Stimulated activated CD8-positive, alpha-beta memory T cell treated with anti-CD3 and anti-CD28 coated beads, Interleukin-15, amount 100 ng/mL, for 24 hours (primary cell): Measurements from ENCODE around the gene GRM2.

ENCODE experiments used
- DNase-seq: peaks from one replicate; pipeline ENCODE4 v3.0.0-alpha.2; 2020; ENCODE audit warnings: low read depth

The GRM2 gene

DNA sequence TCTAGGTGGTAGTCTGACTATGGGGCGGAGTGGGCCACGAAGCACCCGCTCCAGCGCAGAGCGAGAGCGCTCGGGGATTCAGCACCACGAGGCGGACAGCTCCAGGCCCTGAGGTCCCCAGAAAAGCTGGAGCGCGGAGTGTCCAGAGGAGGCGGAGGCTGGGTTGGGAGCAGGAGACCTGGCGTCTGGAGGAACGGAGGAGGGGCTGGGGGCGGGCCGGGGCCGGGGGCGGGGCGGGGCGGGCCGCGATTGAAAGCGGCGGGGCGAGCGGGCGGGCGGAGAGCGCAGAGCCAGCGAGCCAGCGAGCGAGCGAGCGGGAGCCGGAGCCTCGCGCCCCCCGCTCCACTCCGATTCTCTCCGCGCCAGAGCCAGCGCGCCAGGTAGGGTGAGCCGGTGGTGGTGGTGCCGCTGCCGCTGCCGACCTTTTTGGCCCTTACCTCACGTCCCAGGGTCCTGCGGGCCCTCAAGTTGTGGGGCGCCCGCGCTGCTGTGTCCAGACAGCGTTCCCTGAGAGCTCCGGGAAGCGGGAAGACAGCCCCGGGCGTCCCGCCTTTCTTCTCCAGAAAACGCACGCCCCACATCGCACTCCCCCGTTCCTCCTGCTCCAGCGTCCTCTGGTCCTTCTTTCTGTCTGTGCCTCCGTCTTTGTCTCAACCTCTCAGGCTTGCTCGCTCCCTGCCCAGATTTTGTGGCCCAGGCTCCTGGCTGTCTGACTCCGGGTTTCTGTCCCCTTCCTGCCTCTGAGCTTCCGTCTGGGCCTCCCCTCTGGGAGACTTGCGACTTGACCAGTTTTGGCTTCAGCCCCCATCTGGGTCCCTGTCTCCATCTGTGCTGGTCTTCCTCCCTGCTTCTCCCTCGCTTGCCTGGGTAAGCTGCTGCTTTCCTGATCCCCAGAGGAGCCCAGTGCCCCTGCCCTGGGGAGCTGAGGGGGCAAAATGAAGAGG lies at the start of gene GRM2:
TSS of gene GRM2 (plus strand) at position 281 of the 944 bp plus-strand sequence. CDS start 1,916 bp downstream, outside the sequence.
- DNase-seq = no peak

- no peak for DNase-seq
Measured at GRCh38 chr3:51657234-51657633, 49.6 kb upstream of the GRM2 start.

GRCh38 chr3:51659942-51660341 lies 46.9 kb upstream of the GRM2 start:
- DNase-seq = no peak

GRCh38 chr3:51662456-51662855 lies 44.4 kb upstream of the GRM2 start:
- DNase-seq = no peak

GRCh38 chr3:51668756-51669155 lies 38.1 kb upstream of the GRM2 start:
- DNase-seq = no peak

DNA sequence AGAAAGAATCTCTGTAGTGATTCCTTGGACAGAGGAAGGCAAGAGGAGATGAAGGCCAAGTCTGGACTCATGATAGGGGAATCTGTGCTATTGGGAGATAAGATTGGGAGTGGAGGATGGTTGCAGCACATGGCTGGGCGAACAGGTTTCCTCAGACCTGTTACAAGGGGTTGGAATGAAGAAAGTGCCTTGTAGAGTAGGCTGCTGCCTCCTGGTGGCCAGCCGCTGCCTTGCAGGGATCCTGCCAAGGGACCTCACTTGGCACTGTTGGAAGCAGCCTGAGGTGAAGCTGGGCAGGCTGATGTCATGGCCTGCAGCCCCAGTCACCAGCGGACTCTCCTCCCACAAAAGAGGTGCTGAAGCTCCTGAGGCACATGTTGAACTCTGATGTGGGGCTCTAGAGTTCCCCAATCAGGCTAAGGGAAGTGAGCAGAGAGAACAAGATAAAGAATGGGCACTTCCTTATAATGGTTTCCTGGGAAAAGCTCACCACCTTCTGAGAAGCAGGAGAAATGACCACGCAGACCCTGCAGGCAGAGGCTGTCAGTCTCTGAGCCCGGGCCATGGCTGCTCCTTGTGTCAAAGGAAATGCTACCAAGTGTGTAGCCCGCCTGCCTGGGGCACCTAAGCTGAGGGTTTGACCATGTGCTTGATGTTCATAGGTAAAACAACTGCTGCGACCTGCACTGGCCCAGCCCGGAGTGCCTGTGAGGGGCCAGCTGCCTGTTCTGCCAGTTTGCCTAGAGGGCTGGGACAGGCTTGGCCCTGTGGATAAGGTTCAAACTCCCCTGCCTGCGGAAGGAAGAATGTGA lies 37.4 kb upstream of the GRM2 start:
- DNase-seq = peak; percentile 65

DNA sequence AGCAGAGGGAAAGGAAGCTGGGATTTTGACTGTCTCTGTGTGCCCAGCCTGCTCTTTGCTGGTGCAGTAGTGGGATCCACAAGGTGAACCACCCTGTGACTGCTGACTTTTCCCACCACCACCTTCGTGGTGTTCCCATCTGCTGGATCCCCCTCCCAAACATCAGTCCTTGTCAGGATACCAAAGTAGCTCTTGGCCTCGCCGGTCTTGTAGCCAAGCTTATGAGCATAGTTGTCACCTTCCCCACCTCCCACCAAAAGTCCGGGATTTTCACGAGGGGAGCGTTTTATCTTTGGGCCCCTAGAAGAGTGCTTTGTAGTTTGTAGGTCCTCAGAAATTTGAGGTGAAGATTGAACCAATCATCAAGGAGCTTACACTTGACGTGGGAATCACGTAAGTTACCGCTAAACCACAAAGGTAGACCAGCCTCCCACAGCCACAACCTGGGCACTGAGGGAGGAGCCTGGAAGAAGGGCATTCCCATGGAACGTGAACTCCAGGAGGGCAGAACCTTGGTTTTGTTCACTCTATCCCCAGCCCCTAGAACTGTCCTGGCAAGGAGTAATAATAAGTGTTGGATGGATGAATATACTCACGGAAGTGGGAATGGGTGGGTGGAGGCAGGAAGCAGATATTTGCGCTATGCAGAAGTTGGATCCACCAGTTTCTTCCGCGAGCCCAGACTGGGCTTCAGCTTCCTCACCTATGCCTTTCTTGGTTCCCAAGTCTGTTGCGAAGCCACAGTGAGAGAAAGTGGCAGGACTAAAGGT lies 36.6 kb upstream of the GRM2 start:
- no peak for DNase-seq

- DNase-seq = peak; percentile 88
Measured at GRCh38 chr3:51670823-51671733, 35.8 kb upstream of the GRM2 start, which contains the start of gene TEX264. TSS of gene TEX264 (plus strand) at chr3:51671252. CDS start at chr3:51674305, 3,053 bp downstream.

DNA sequence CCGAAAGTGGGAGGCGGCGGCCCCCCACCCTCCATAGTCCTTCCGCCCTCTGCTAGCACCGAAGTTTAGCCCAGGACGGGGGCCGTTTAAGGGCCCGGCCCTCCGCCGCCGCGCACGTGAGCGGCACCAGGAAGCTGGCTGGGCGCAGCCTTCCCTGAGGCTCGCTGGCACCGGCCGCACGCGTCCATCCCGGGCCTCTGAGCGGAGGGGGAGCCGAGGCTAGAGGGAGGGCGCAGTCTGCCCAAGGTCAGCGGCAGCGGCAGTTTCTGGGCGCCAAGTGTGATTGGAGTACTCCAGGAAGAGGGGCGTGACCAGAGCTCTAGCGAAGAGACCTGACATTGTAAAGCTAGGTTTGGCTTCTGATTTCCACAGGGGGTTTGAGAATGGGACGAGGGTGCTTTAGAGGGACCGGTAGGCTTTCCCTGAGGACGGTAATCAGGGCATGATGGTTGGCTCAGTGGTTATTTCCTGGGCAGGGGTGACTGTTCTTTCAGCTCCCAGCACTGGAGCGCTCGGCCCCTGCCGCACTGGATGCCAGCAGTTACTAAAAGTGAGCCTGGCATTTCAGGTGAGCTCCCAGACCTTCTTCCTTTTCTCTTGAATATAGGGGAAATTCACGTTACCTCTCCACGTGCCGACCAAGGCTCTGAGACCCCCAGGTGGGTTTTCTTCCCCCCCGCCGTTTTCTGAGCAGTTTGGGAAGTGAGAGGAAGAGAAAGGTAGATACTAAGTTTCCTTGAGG lies 35.0 kb upstream of the GRM2 start:
- no peak for DNase-seq

DNA sequence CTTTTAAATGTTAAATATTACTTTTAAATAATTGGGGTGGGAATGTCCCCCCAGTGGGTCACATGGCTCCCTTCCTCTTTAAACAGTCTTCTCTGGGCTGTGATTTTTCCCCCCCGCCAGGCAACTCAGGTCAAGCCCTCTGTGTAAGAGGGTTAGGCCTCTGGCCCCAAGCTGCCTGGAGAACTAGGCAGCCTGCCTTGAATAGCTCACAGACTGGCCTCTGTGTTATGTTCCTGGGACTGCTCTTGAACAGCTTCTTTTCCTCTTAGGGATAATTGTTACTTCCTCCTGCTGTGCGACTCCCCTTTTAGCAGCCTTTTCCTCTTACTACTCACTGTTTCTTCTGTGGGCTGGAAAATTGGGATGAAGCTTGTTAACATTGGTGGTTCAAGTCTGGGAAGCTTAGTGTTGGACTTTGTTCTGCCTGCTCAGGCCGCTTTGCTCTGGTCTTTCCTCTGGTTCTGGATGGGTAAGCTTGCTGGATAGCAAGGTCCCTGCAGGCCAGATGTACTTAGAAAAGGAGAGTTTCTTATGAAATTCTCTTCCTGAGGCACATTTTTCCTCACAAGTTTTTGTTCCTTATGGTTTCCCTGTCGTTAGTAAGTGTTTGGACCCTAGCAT lies 33.6 kb upstream of the GRM2 start:
- no peak for DNase-seq

- DNase-seq = no peak
Measured at GRCh38 chr3:51673802-51674654, 32.8 kb upstream of the GRM2 start.

DNA sequence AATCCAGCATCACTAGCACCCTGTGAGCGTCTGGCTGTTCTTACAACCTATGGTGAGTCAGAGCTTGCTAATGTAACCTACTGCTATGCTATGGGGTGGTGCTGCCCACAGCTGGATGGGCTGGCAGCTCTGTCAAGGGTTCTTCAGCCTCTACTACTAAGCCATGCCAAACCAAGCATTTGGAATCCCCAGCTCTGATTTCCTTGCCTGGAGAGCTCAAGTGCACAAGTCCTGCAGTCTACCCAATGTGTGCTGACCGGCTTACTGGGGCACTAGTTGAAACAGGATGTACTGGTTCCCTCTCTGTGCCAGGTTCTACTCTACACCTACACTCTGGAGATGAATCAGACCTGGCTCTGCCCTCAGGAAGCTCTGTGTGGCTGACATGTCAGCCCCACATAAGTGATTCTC lies 31.7 kb upstream of the GRM2 start:
- DNase-seq = no peak

DNA sequence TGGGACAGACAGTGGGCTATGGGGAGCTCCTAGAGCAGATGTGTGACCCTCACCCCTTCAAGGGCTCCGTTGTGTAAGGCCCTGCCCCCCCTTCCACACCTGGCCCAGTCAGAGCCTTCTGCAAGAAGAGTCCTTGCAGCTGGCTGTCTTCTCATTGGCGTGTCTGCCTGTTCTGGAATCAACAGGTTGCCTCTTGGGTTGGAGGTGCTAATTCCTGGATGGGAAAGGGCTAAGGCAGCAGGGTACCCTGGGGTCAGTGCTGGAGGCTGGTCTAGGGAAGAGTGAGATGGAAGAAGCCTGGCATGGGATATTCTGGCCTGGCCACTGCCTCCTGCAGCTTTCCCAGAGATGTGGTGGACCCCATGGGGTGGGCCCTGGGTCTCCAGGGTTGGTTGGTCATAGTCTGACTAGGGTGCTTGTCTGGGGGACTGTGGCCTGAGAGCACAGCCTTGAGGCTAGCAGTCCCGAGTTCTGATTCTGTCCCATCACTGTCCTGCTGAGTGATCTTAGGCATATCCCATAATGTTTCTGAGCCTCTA lies 30.7 kb upstream of the GRM2 start:
- no peak for DNase-seq

DNA sequence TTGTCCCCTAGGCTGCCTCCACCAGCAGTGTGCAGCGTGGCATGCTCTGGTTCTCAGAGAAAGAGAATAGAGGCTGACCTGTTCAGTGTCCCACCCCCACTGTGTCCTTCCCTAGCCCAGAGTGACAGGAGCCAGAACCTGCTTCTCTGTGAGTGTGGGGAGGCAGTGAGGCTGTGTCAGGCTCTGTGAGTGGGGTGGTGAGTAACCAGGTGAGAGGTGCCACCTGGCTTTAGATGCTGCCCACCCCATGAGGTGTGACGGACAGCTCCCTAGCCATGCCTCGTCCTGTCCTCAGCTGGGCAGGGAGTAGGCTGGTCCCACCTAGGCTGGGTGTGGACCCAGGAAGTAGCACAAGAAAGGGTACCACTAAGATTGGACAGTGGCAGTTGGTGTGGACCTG lies 29.5 kb upstream of the GRM2 start:
- DNase-seq = no peak

DNA sequence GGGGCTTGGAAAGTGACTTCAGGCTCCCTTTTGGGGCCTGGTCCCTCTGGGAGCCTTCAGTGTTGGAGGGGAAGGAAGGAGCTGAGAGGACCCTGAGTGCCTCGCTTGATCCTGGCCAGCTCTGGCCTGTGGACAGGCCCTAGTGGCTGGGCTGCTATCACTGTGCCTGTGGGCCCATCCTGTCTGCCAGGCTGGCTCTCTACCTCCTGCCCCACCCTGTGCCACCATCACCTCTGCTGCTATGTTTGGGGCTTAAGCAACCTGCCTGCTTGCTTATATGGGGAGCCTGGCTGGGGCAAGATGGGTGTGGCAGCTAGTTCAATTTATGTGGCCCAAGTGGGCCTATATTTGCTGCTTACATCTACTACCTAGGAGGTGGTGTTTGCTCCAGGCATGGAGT lies 28.7 kb upstream of the GRM2 start:
- no peak for DNase-seq

- DNase-seq = no peak
Measured at GRCh38 chr3:51678641-51679040, 28.2 kb upstream of the GRM2 start.

DNA sequence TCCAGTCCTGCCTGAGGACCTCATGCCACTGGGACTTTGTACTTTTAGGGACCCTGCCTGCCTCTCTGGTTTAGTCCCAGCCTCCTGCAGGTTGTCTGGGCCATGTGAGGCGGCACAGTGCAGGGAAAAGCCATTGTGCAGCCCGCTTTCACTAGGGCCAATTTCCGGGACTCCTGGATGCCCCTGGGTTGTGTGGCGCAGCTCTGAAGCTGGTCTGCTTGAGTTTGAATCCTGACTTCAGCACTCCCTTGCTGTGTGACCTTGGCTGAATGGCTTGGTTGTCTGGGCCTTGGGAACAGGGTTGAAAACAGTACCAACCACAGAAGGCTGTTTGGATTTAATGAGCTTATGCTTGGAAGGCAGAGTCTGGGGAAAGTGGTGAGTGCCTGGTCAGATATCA lies 27.6 kb upstream of the GRM2 start:
- DNase-seq = no peak

DNA sequence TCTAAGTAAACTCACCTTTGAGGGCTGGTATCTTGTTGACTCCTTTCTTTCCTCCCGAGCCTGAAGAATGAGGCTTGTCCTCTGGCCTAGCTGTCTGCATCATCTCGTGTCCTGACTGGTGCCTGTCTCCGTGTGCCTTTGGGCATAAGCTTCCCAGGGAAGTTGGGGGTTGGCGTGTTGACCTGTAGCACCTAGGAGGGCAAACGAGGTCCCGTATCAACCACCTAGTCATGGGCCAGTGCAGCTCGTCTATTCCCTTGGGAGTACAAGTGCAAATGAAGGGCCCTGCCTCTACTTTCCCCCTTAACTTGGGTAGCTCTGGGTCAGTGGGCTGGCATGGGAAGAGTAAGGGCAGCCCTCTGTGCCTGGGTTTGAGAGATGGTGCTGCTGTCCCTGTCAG lies 27.1 kb upstream of the GRM2 start:
- no peak for DNase-seq

GRCh38 chr3:51680196-51680595 lies 26.7 kb upstream of the GRM2 start:
- no peak for DNase-seq
